ENCODE results near the gene FHOD3. TPM values are rescaled to one million over a fixed set of nuclear protein-coding genes. Genes with fewer than 3 reads are reported as not detected.
A peak's percentile ranks its signal among the peaks of the same experiment; 100 is the strongest.

The FHOD3 gene
- total and polyA plus RNA-seq, 2 of the 8 experiments (the other 6 are each of a cell fraction or from before 2014, with no cell fraction given) = 9.7 to 10.5 TPM

DNA sequence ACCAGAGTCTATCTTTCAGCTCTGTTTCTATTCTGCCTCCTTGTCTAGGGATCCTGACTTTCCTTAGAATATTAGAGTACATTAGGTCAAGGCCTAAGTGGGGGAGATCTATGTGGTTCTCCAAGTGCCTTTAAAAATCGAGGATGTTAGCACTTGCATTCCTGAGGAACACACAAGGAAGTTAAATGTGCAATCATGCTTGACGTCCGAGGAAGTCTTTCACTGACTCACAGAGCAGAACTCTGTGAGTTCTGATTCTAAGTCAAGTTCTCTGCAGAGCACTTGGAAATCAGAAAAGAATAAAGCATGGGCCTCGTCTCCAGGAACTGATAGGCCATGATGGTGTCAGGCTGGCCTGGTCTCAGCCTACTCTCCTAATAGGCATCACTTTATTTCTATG, 17.2 kb downstream of the FHOD3 start:
- Histone ChIP-seq H3K9me3 (ENCODE audit: insufficient read depth in 2 of 2, low read depth in 1 of 2, low read length in 1 of 2) (no peaks in the 10 kb centered on the region), H3K27me3 (replicated peaks in 1 of 4; ENCODE audit: control insufficient read depth in 3 of 4, extremely low read depth in 1 of 4, insufficient read depth in 3 of 4, low read length in 3 of 4) (no peaks in the 10 kb centered on the region), H3K18ac (ENCODE audit: extremely low read depth, low read length) (no peak overlapping the region), H3K14ac (ENCODE audit: insufficient read length) (no peak overlapping the region), H2BK5ac (ENCODE audit: low read depth, low read length) (no peak overlapping the region), H3K36me3 (ENCODE audit: control insufficient read depth in 2 of 4, insufficient read depth in 4 of 4, low read length in 3 of 4) (no peaks in the 10 kb centered on the region), H4K5ac (ENCODE audit: insufficient read length, low read depth, low read length) (no peak overlapping the region), H3K23ac (ENCODE audit: insufficient read length) (no peak overlapping the region), H4K91ac (replicated peaks; ENCODE audit: insufficient read length, low read length) (no peak overlapping the region), H3K27ac (ENCODE audit: low read depth, low read length) (no peak overlapping the region), H2BK12ac (ENCODE audit: low read depth, low read length) (no peak overlapping the region), H2AFZ (ENCODE audit: low read length) (no peak overlapping the region), H3K4me2 (ENCODE audit: insufficient read depth in 1 of 2, low read depth in 2 of 2, low read length in 2 of 2) (no peak overlapping the region), H3K9ac (replicated peaks in 1 of 4; ENCODE audit: extremely low read depth in 1 of 4, low read depth in 3 of 4, low read length in 3 of 4) (no peak overlapping the region), H3K23me2 (ENCODE audit: low read depth, low read length) (no peaks in the 10 kb centered on the region), H3K56ac (replicated peaks; ENCODE audit: insufficient read length, low read depth, low read length) (no peak overlapping the region), H3K4me1 (replicated peaks in 1 of 4; ENCODE audit: control insufficient read depth in 3 of 4, insufficient read depth in 4 of 4, low read length in 3 of 4) (peaks cover 0 to under 1% (median 0%) of the 10 kb centered on the region in 4 experiments; a peak in 1 of 7 replicates), H3K4me3 (ENCODE audit: extremely low read depth in 1 of 4, insufficient read depth in 2 of 4, low read depth in 3 of 4, low read length in 4 of 4) (no peak overlapping the region), H4K8ac (ENCODE audit: extremely low read depth, insufficient read depth, low read length) (no peak overlapping the region), H3K79me1 (ENCODE audit: low read depth, low read length) (no peaks in the 10 kb centered on the region; the same call in 1 of the 2 replicates), H3K4ac (replicated peaks; ENCODE audit: insufficient read length, low read depth, low read length) (no peak overlapping the region), H3K79me2 (ENCODE audit: control insufficient read depth in 1 of 2, insufficient read depth in 2 of 2, low read length in 2 of 2) (no peaks in the 10 kb centered on the region), H2BK15ac (ENCODE audit: low read length) (no peak overlapping the region), H2AK5ac (ENCODE audit: low read depth, low read length) (no peak overlapping the region), H4K20me1 (replicated peaks in 1 of 2; ENCODE audit: control insufficient read depth in 1 of 2, insufficient read depth in 2 of 2, low read length in 2 of 2) (no peaks in the 10 kb centered on the region), H2BK20ac (ENCODE audit: low read length) (no peak overlapping the region), H2BK120ac (replicated peaks; ENCODE audit: low read depth, low read length) (no peak overlapping the region)
- WGBS, 2 experiments (ENCODE audit: extremely low coverage in 1 of 2, insufficient coverage in 1 of 2, insufficient read length in 1 of 2, insufficient replicate concordance in 2 of 2, low coverage in 1 of 2, low lambda C conversion rate in 2 of 2, missing lambda C conversion rate in 1 of 2) = 94% methylated on average over 4 of the region's 4 CpGs; no CpG with 5 or more reads in 1 of the 2 experiments
- FAIRE-seq (no peak), DNase-seq (ENCODE audit: low read depth in 1 of 2, low spot score in 2 of 2) (peak in 1 of 2 experiments; percentile 22)
- CTCF ChIA-PET (ENCODE audit: partially characterized antibody) = interaction anchor here (0.8 kb wide), 1 partner anchor 10 kb away, joined by 3 read pairs; no protein-coding TSS in a partner anchor
- POLR2A ChIA-PET (ENCODE audit: partially characterized antibody) = no interaction called here
- TF ChIP-seq POLR2A (IDR thresholded peaks at IDR 0.05; ENCODE audit: control extremely low read depth in 1 of 2, low read depth in 2 of 2, low read length in 2 of 2) (no peak), SIX5 (IDR thresholded peaks at IDR 0.05; ENCODE audit: low read depth, low read length) (no peak), CREB1 (IDR thresholded peaks at IDR 0.05) (no peak), CEBPB (IDR thresholded peaks at IDR 0.05; ENCODE audit: low read depth, low read length) (no peak), EZH2 (IDR thresholded peaks at IDR 0.05; ENCODE audit: low read depth, low read length, severe bottlenecking) (no peak), SP2 (IDR thresholded peaks at IDR 0.05; ENCODE audit: low read length) (no peak), NRF1 (IDR thresholded peaks at IDR 0.05; ENCODE audit: low read depth, low read length) (no peak), TAF7 (optimal IDR thresholded peaks at IDR 0.05; ENCODE audit: borderline replicate concordance, low read depth, low read length) (no peak), SP4 (IDR thresholded peaks at IDR 0.05; ENCODE audit: low read length) (no peak), ASH2L (IDR thresholded peaks at IDR 0.05; ENCODE audit: low read length) (no peak), PHF8 (conservative IDR thresholded peaks at IDR 0.05; ENCODE audit: low read depth, low read length) (no peak), RXRA (IDR thresholded peaks at IDR 0.05; ENCODE audit: insufficient read depth, low read depth, low read length) (no peak), GABPA (IDR thresholded peaks at IDR 0.05; ENCODE audit: borderline replicate concordance, insufficient read depth, low read length) (no peak), POLR2AphosphoS5 (IDR thresholded peaks at IDR 0.05; ENCODE audit: low read depth, low read length) (no peak), SAP30 (IDR thresholded peaks at IDR 0.05; ENCODE audit: insufficient read depth, insufficient replicate concordance, low read length) (no peak), JUND (IDR thresholded peaks at IDR 0.05; ENCODE audit: low read length) (no peak), RFX5 (IDR thresholded peaks at IDR 0.05; ENCODE audit: borderline replicate concordance, low read depth, low read length) (no peak)
